Calu3 (cell line): Measurements from ENCODE around the gene SIVA1. TPM values are rescaled to one million over a fixed set of nuclear protein-coding genes. Genes with fewer than 3 reads are reported as not detected.

Experiments
- BruUV-seq: library from RNA; stranded (reverse); fragments of 400-500 nt; replicated peaks from 2 replicates; lab custom pipeline; 2021; lab: Mats Ljungman, UMichigan
- CTCF ChIA-PET: fragments of 300-600 bp; sonication (Branson Sonifier 250); formaldehyde crosslinking; loops from one replicate; lab custom pipeline; 2022; ENCODE audit warnings: antibody characterized with exemption; lab: Charles Lee
- DNase-seq: peaks from one replicate; pipeline ENCODE4 v3.0.0; 2022
- H3K27ac Mint-ChIP-seq: one replicate; pipeline ENCODE4 v1.8.0; 2022; ENCODE audit warnings: mixed read lengths; ENCODE audit not compliant: unreplicated experiment
- H3K27me3 Mint-ChIP-seq: one replicate; pipeline ENCODE4 v1.8.0; 2022; ENCODE audit warnings: mixed read lengths; ENCODE audit not compliant: unreplicated experiment
- H3K36me3 Mint-ChIP-seq: one replicate; pipeline ENCODE4 v1.8.0; 2022; ENCODE audit warnings: mild to moderate bottlenecking, moderate library complexity, mixed read lengths; ENCODE audit not compliant: insufficient read depth, unreplicated experiment
- H3K4me1 Mint-ChIP-seq: one replicate; pipeline ENCODE4 v1.8.0; 2022; ENCODE audit warnings: mild to moderate bottlenecking, low read depth, mixed read lengths; ENCODE audit not compliant: unreplicated experiment
- H3K4me3 Mint-ChIP-seq: one replicate; pipeline ENCODE4 v1.8.0; 2022; ENCODE audit warnings: mild to moderate bottlenecking, low read depth, moderate library complexity, mixed read lengths; ENCODE audit not compliant: unreplicated experiment
- H3K9me3 Mint-ChIP-seq: one replicate; pipeline ENCODE4 v1.8.0; 2022; ENCODE audit warnings: low read depth, mixed read lengths; ENCODE audit not compliant: unreplicated experiment
- CTCF ChIP-seq: fragments of 200-600 bp; IDR thresholded peaks from one replicate; pipeline ENCODE4 v1.8.0; 2022; ENCODE audit warnings: antibody characterized with exemption; ENCODE audit not compliant: unreplicated experiment
- intact Hi-C: fragments of 100-400 bp; cut with micrococcal nuclease; formaldehyde crosslinking; loops from one replicate; pipeline ENCODE4 v1.10.0; 2022; ENCODE audit not compliant: unreplicated experiment
- total RNA-seq: library from RNA; stranded (reverse); gene quantifications from 2 replicates; pipeline ENCODE4 v1.2.3, GENCODE V29; 2022

Gene SIVA1
- total RNA-seq, 1 experiment from 2014 or later: 72.3 TPM

- TF ChIP-seq CTCF: no peak
- Mint-ChIP-seq H3K27ac (no peak overlapping the region), H3K27me3 (no peaks in the 10 kb centered on the region), H3K9me3 (no peaks in the 10 kb centered on the region), H3K36me3 (peaks cover 23% of the 10 kb centered on the region), H3K4me3 (peak overlapping the region; percentile 100), H3K4me1 (peaks cover 28% of the 10 kb centered on the region)
- intact Hi-C loops: no loop called here
- CTCF ChIA-PET: interaction anchor here (0.7 to 1.4 kb wide), 4 partner anchors 17 to 27 kb away, joined by 4 to 7 read pairs (median 6); no protein-coding TSS in a partner anchor
- DNase-seq: no peak
- BruUV-seq: no TSS peak
These were observed 1.2 kb upstream of the SIVA1 start for GRCh38 chr14:104751539-104752422.

GRCh38 chr14:104752423-104752734 is 568 bp upstream of the SIVA1 start:
- no peaks in the 10 kb centered on the region for H3K27me3 Mint-ChIP-seq
- peaks cover 23% of the 10 kb centered on the region for H3K36me3 Mint-ChIP-seq
- H3K4me1 Mint-ChIP-seq: peaks cover 28% of the 10 kb centered on the region
- CTCF ChIA-PET: interaction anchor here (0.8 to 1.4 kb wide), 5 partner anchors 16 to 233 kb away, joined by 3 to 7 read pairs (median 5); partner anchors contain the start of gene CLBA1
- intact Hi-C loops: no loop called here
- BruUV-seq: no TSS peak
- H3K9me3 Mint-ChIP-seq: no peaks in the 10 kb centered on the region
- H3K27ac Mint-ChIP-seq: peak overlapping the region; percentile 84
- TF ChIP-seq CTCF: no peak
- peak overlapping the region; percentile 100 for H3K4me3 Mint-ChIP-seq
- no peak for DNase-seq

- H3K4me1 Mint-ChIP-seq: peaks cover 28% of the 10 kb centered on the region
- CTCF ChIA-PET: interaction anchor here (0.9 to 1.4 kb wide), 3 partner anchors 22 to 87 kb away, joined by 5 to 7 read pairs (median 6); no protein-coding TSS in a partner anchor
- peaks cover 33% of the 10 kb centered on the region for H3K36me3 Mint-ChIP-seq
- H3K4me3 Mint-ChIP-seq: peak overlapping the region; percentile 100
- H3K27ac Mint-ChIP-seq: peak overlapping the region; percentile 84
- no peaks in the 10 kb centered on the region for H3K27me3 Mint-ChIP-seq
- H3K9me3 Mint-ChIP-seq: no peaks in the 10 kb centered on the region
- intact Hi-C loops: no loop called here
- DNase-seq: peak; percentile 16
- no TSS peak for BruUV-seq
- no peak for TF ChIP-seq CTCF
These were observed 723 bp downstream of the SIVA1 start for GRCh38 chr14:104753528-104754212.

- Mint-ChIP-seq H3K27ac (peak overlapping the region; percentile 84), H3K9me3 (no peaks in the 10 kb centered on the region), H3K36me3 (peaks cover 33% of the 10 kb centered on the region), H3K4me3 (peak overlapping the region; percentile 100), H3K4me1 (peaks cover 21% of the 10 kb centered on the region), H3K27me3 (no peaks in the 10 kb centered on the region)
- DNase-seq: no peak
- TSS peak; percentile 40 for BruUV-seq
- CTCF ChIA-PET: no interaction called here
- intact Hi-C loops: no loop called here
- TF ChIP-seq CTCF: no peak
These were observed 1.4 kb downstream of the SIVA1 start for GRCh38 chr14:104754213-104754851.
